Measurements from ENCODE around the gene SPIC. TPM values are rescaled to one million over a fixed set of nuclear protein-coding genes. Genes with fewer than 3 reads are reported as not detected.

SPIC gene
- total and polyA plus RNA-seq, 2 of the 8 experiments (the other 6 are each of a cell fraction or from before 2014, with no cell fraction given): not detected

DNA sequence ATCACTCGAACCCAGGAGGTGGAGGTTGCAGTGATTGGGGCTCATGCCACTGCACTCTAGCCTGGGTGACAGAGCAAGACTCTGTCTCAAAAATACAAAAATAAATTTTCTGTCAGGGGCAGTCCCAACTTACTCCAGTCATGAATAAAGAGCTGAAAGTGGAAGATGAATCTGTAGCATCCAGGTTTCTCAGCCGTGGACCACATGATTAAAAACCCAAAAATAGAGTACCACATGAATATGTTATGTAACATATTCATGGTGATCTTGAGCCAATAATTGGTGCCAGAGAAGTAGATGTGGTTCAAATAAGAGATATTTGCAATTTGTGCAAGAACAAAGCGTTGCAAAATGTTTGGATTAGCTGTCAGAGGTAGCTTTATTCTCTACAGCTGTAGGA, 23.1 kb downstream of the SPIC start:
- H2BK5ac ChIP-seq (ENCODE audit: low read depth, low read length): no peak overlapping the region
- FAIRE-seq (no peak), DNase-seq (ENCODE audit: low read depth in 1 of 2, low spot score in 2 of 2) (no peak)
- no peak overlapping the region for H2AK5ac ChIP-seq (ENCODE audit: low read depth, low read length)
- no peaks in the 10 kb centered on the region for H3K79me1 ChIP-seq (ENCODE audit: low read depth, low read length)
- no peak overlapping the region for H3K14ac ChIP-seq (ENCODE audit: insufficient read length)
- H3K9ac ChIP-seq (replicated peaks in 1 of 4; ENCODE audit: extremely low read depth in 1 of 4, low read depth in 3 of 4, low read length in 3 of 4): no peak overlapping the region
- no peak overlapping the region for H2BK20ac ChIP-seq (ENCODE audit: low read length)
- H3K27ac ChIP-seq (ENCODE audit: low read depth, low read length): no peak overlapping the region
- no peak overlapping the region for H2BK12ac ChIP-seq (ENCODE audit: low read depth, low read length)
- no peak overlapping the region for H2BK15ac ChIP-seq (ENCODE audit: low read length)
- no peaks in the 10 kb centered on the region for H4K20me1 ChIP-seq (replicated peaks in 1 of 2; ENCODE audit: control insufficient read depth in 1 of 2, insufficient read depth in 2 of 2, low read length in 2 of 2)
- H3K4me1 ChIP-seq (replicated peaks in 1 of 4; ENCODE audit: control insufficient read depth in 3 of 4, insufficient read depth in 4 of 4, low read length in 3 of 4): no peaks in the 10 kb centered on the region
- WGBS, 2 experiments (ENCODE audit: extremely low coverage in 1 of 2, insufficient coverage in 1 of 2, insufficient read length in 1 of 2, insufficient replicate concordance in 2 of 2, low coverage in 1 of 2, low lambda C conversion rate in 2 of 2, missing lambda C conversion rate in 1 of 2): 90% methylated on average over 3 of the region's 3 CpGs; no CpG with 5 or more reads in 1 of the 2 experiments
- no peaks in the 10 kb centered on the region for H3K9me3 ChIP-seq (ENCODE audit: insufficient read depth in 2 of 2, low read depth in 1 of 2, low read length in 1 of 2)
- no peaks in the 10 kb centered on the region for H3K23me2 ChIP-seq (ENCODE audit: low read depth, low read length)
- no peaks in the 10 kb centered on the region for H3K79me2 ChIP-seq (ENCODE audit: control insufficient read depth in 1 of 2, insufficient read depth in 2 of 2, low read length in 2 of 2)
- no peak overlapping the region for H3K18ac ChIP-seq (ENCODE audit: extremely low read depth, low read length)
- no peak overlapping the region for H2AFZ ChIP-seq (ENCODE audit: low read length)
- TF ChIP-seq EGR1 (IDR thresholded peaks at IDR 0.05; ENCODE audit: borderline replicate concordance, low read depth, low read length) (no peak), CBX5 (IDR thresholded peaks at IDR 0.05; ENCODE audit: low read depth, low read length) (no peak), MAFK (IDR thresholded peaks at IDR 0.05; ENCODE audit: low read depth, low read length) (no peak), POLR2AphosphoS5 (IDR thresholded peaks at IDR 0.05; ENCODE audit: low read depth, low read length) (no peak), HDAC2 (IDR thresholded peaks at IDR 0.05; ENCODE audit: borderline replicate concordance in 1 of 2, low read depth in 2 of 2, low read length in 2 of 2) (no peak)
- TF ChIP-seq, protein P1, sequence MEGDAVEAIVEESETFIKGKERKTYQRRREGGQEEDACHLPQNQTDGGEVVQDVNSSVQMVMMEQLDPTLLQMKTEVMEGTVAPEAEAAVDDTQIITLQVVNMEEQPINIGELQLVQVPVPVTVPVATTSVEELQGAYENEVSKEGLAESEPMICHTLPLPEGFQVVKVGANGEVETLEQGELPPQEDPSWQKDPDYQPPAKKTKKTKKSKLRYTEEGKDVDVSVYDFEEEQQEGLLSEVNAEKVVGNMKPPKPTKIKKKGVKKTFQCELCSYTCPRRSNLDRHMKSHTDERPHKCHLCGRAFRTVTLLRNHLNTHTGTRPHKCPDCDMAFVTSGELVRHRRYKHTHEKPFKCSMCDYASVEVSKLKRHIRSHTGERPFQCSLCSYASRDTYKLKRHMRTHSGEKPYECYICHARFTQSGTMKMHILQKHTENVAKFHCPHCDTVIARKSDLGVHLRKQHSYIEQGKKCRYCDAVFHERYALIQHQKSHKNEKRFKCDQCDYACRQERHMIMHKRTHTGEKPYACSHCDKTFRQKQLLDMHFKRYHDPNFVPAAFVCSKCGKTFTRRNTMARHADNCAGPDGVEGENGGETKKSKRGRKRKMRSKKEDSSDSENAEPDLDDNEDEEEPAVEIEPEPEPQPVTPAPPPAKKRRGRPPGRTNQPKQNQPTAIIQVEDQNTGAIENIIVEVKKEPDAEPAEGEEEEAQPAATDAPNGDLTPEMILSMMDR (IDR thresholded peaks at IDR 0.05; ENCODE audit: control extremely low read depth in 1 of 3, insufficient read depth in 1 of 3, low read depth in 1 of 3, low read length in 3 of 3): no peak
- no peak overlapping the region for H4K91ac ChIP-seq (replicated peaks; ENCODE audit: insufficient read length, low read length)
- H4K8ac ChIP-seq (ENCODE audit: extremely low read depth, insufficient read depth, low read length): no peak overlapping the region
- no peak overlapping the region for H3K56ac ChIP-seq (replicated peaks; ENCODE audit: insufficient read length, low read depth, low read length)
- H3K23ac ChIP-seq (ENCODE audit: insufficient read length): no peak overlapping the region
- ChIA-PET POLR2A (ENCODE audit: partially characterized antibody) (no interaction called here), CTCF (ENCODE audit: partially characterized antibody) (interaction anchor here (0.9 to 1.0 kb wide), 3 partner anchors 8 to 332 kb away, joined by 3 to 4 read pairs (median 3); partner anchors contain the start of gene GNPTAB)
- H4K5ac ChIP-seq (ENCODE audit: insufficient read length, low read depth, low read length): no peak overlapping the region
- no peaks in the 10 kb centered on the region for H3K36me3 ChIP-seq (ENCODE audit: control insufficient read depth in 2 of 4, insufficient read depth in 4 of 4, low read length in 3 of 4)
- H2BK120ac ChIP-seq (replicated peaks; ENCODE audit: low read depth, low read length): no peak overlapping the region
- no peak overlapping the region for H3K4me3 ChIP-seq (ENCODE audit: extremely low read depth in 1 of 4, insufficient read depth in 2 of 4, low read depth in 3 of 4, low read length in 4 of 4)
- no peak overlapping the region for H3K4ac ChIP-seq (replicated peaks; ENCODE audit: insufficient read length, low read depth, low read length)
- no peaks in the 10 kb centered on the region for H3K27me3 ChIP-seq (replicated peaks in 1 of 4; ENCODE audit: control insufficient read depth in 3 of 4, extremely low read depth in 1 of 4, insufficient read depth in 3 of 4, low read length in 3 of 4)
- H3K4me2 ChIP-seq (ENCODE audit: insufficient read depth in 1 of 2, low read depth in 2 of 2, low read length in 2 of 2): no peak overlapping the region
